BE2C (cell line): ENCODE results near the gene POMC.
"Not testable (repeated sequence)": the region's sequence is repeated elsewhere in the genome, so short reads cannot be mapped to it uniquely, and the experiment has no call there.

Source experiments
- DNase-seq: peaks from one replicate; pipeline ENCODE4 v3.0.0-alpha.2; 2020
- H3K27me3 ChIP-seq: fragments of 250-450 bp; sonication (Bioruptor Pico); 2 replicates; pipeline ENCODE4 v1.5.1; 2020; ENCODE audit warnings: mild to moderate bottlenecking
- H3K36me3 ChIP-seq: fragments of 250-450 bp; sonication (Bioruptor Pico); 2 replicates; pipeline ENCODE4 v1.5.1; 2020; ENCODE audit warnings: mild to moderate bottlenecking
- H3K4me1 ChIP-seq: fragments of 250-450 bp; sonication (Bioruptor Pico); 2 replicates; pipeline ENCODE4 v1.5.1; 2020
- H3K4me3 ChIP-seq: 2 replicates; pipeline ENCODE4 v1.5.1; 2011; ENCODE audit warnings: low read depth, low read length
- H3K9me3 ChIP-seq: fragments of 250-450 bp; sonication (Bioruptor Pico); 2 replicates; pipeline ENCODE4 v1.5.1; 2020
- TF ChIP-seq, protein P1 (sequence below): IDR thresholded peaks from 2 replicates; pipeline ENCODE4 v1.5.1; 2012; ENCODE audit warnings: mild to moderate bottlenecking, low read depth, low read length

POMC gene

DNA sequence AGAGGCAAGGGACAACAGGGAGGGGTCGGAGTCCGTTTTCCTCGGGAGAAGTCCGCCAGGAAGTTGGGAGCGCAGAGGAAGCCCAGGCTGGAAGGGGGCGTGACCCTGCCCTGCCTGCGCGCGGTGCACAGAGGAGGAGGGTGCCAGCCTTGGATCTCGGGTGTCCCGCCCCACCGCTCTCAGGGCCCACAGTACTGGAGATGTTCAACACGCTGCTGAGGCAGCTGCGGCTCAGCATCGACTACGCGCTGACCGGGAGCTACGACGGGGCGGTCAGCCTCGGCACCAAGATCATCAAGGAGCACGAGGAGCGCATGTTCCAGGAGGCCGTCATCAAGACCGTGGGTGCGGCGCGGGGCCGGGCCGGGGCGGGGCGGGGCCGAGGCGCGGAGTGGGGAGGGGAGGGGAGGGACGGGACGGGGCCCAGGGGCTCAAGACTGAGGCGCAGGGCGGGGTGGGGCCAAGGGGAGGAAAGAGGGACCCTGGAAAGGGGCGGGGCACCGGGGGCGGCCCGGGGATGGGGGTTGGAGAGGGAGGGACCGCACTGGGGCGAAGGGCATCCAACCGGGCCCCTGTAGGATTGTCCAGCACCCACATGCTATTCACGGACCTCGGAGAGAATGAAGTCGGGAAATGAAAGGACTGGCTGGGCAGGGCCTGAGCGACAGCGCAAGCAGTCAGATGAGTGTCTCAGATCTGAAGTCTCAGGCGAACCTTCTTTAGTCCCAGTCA lies 36.6 kb downstream of the POMC start:
- TF ChIP-seq, protein P1, sequence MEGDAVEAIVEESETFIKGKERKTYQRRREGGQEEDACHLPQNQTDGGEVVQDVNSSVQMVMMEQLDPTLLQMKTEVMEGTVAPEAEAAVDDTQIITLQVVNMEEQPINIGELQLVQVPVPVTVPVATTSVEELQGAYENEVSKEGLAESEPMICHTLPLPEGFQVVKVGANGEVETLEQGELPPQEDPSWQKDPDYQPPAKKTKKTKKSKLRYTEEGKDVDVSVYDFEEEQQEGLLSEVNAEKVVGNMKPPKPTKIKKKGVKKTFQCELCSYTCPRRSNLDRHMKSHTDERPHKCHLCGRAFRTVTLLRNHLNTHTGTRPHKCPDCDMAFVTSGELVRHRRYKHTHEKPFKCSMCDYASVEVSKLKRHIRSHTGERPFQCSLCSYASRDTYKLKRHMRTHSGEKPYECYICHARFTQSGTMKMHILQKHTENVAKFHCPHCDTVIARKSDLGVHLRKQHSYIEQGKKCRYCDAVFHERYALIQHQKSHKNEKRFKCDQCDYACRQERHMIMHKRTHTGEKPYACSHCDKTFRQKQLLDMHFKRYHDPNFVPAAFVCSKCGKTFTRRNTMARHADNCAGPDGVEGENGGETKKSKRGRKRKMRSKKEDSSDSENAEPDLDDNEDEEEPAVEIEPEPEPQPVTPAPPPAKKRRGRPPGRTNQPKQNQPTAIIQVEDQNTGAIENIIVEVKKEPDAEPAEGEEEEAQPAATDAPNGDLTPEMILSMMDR: no peak
- Histone ChIP-seq H3K4me1 (no peaks in the 10 kb centered on the region), H3K4me3 (no peak overlapping the region), H3K27me3 (no peaks in the 10 kb centered on the region), H3K36me3 (no peaks in the 10 kb centered on the region), H3K9me3 (no peaks in the 10 kb centered on the region)
- no peak for DNase-seq

GRCh38 chr2:25131253-25131566 lies 37.2 kb downstream of the POMC start:
- Histone ChIP-seq H3K9me3 (no peaks in the 10 kb centered on the region), H3K4me1 (no peaks in the 10 kb centered on the region), H3K27me3 (no peaks in the 10 kb centered on the region), H3K36me3 (no peaks in the 10 kb centered on the region), H3K4me3 (no peak overlapping the region)
- DNase-seq: no peak
- TF ChIP-seq, protein P1: no peak

GRCh38 chr2:25129901-25130520 lies 38.4 kb downstream of the POMC start:
- DNase-seq: no peak
- H3K27me3 ChIP-seq: no peaks in the 10 kb centered on the region
- H3K36me3 ChIP-seq: no peaks in the 10 kb centered on the region
- no peaks in the 10 kb centered on the region for H3K9me3 ChIP-seq
- H3K4me3 ChIP-seq: no peak overlapping the region
- no peaks in the 10 kb centered on the region for H3K4me1 ChIP-seq
- TF ChIP-seq, protein P1: peak; percentile 22; the same call in 1 of the 2 replicates

DNA sequence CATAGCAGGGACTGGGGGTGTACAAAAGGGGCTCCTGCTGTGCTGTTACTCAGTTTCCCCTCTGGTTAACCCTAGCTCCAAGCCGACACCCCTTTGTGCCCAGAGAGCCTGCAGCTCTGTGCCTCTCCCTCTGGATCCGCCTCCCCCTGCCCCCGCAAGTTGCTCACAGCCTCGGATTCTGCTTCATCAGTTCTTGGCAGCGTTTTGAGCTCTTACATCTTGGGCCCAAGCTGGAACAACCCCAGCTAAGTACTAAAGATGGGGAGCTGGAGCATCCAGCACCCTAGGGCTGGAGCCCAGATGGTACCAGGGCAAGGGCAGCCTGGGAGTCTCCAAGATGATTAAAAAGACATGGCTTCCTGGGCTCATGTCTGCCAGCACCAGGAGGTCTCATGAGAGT lies 40.7 kb downstream of the POMC start:
- H3K36me3 ChIP-seq: no peaks in the 10 kb centered on the region
- H3K4me3 ChIP-seq: no peak overlapping the region
- H3K9me3 ChIP-seq: no peaks in the 10 kb centered on the region
- H3K4me1 ChIP-seq: no peaks in the 10 kb centered on the region
- no peak for DNase-seq
- TF ChIP-seq, protein P1: no peak
- H3K27me3 ChIP-seq: no peaks in the 10 kb centered on the region

DNA sequence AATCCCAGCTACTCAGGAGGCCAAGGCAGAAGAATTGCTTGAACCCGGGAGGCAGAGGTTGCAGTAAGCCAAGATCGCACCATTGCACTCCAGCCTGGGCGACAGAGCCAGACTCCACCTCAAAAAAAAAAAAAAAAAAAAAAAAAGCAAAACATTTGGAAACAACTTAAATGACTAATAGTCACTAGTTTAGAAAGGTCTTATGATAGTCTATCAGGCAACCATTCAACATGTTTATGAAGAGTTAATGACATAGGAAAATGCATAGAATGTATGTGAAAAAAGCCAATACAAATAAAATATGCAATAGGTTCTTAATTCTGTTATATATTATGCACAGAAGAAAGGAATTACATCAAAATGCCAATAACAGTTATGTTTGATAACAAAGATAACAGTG lies 41.3 kb downstream of the POMC start:
- not testable (repeated sequence) for H3K9me3 ChIP-seq, H3K4me1 ChIP-seq, H3K4me3 ChIP-seq, H3K27me3 ChIP-seq, H3K36me3 ChIP-seq, DNase-seq

- Histone ChIP-seq H3K9me3 (no peaks in the 10 kb centered on the region), H3K27me3 (no peaks in the 10 kb centered on the region), H3K4me3 (no peak overlapping the region), H3K36me3 (no peaks in the 10 kb centered on the region), H3K4me1 (no peaks in the 10 kb centered on the region)
- DNase-seq: no peak
- TF ChIP-seq, protein P1: no peak
Measured at GRCh38 chr2:25125976-25126375, 42.4 kb downstream of the POMC start.
